ENCODE data around the gene BCAS3.

DNA sequence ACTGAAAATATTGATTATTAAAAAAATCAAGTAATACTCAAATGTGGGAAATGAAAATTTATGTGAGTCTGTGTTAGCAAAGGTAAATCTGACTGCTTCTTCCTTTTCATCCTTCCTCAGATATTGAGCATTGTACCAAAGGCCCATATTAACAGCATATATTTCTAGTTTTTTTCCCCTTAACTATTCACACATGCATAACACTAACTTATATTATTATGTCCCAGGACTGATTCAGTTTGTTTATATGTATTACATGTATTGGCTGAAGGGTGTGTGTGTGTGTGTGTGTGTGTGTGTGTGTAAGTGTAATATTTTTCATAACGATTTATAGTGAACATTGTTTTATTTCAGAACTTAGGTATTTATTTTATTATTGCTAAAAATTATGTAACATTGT is 74.2 kb downstream of the BCAS3 start:
- TF ChIP-seq, protein P1, sequence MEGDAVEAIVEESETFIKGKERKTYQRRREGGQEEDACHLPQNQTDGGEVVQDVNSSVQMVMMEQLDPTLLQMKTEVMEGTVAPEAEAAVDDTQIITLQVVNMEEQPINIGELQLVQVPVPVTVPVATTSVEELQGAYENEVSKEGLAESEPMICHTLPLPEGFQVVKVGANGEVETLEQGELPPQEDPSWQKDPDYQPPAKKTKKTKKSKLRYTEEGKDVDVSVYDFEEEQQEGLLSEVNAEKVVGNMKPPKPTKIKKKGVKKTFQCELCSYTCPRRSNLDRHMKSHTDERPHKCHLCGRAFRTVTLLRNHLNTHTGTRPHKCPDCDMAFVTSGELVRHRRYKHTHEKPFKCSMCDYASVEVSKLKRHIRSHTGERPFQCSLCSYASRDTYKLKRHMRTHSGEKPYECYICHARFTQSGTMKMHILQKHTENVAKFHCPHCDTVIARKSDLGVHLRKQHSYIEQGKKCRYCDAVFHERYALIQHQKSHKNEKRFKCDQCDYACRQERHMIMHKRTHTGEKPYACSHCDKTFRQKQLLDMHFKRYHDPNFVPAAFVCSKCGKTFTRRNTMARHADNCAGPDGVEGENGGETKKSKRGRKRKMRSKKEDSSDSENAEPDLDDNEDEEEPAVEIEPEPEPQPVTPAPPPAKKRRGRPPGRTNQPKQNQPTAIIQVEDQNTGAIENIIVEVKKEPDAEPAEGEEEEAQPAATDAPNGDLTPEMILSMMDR (IDR thresholded peaks at IDR 0.05; ENCODE audit: poor library complexity, severe bottlenecking) = no peak
- TF ChIP-seq EP300 (conservative IDR thresholded peaks at IDR 0.05; ENCODE audit: poor library complexity, severe bottlenecking) (no peak), EZH2 (IDR thresholded peaks at IDR 0.05; ENCODE audit: borderline replicate concordance, insufficient read depth, low read length, poor library complexity, severe bottlenecking) (no peak), RAD21 (conservative IDR thresholded peaks at IDR 0.05) (no peak), TAF1 (IDR thresholded peaks at IDR 0.05; ENCODE audit: low read depth) (no peak), POLR2AphosphoS5 (IDR thresholded peaks at IDR 0.05) (no peak)
